ENCODE results near the gene TLE1. TPM values are rescaled to one million over a fixed set of nuclear protein-coding genes. Genes with fewer than 3 reads are reported as not detected.
A peak's percentile ranks its signal among the peaks of the same experiment; 100 is the strongest.

The TLE1 gene
- total and polyA plus RNA-seq, 4 donors = 57.0 to 69.9 (median 64.3) TPM

DNA sequence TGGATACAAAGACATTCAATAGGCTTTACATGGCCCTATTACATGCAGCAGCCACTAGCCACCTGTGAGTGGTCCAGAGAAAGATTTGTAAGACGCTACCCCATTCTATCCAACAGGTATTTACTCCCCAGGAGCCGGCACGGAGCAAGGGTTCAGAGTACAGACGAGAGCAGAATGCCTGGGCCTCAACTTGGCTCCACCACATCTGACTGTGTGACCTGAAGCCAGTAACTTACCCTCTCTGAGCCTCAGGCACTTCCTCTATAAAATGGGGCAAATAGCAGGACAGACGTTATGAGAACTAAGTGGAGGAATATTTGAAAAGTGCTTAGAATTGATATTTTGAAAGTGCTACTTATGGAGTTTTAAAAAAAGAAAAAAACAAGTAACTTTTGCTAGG lies 100.0 kb downstream of the TLE1 start:
- 85% methylated on average over 5 of the region's 5 CpGs for WGBS (ENCODE audit: insufficient coverage)
- H3K36me3 ChIP-seq (ENCODE audit: control insufficient read depth, insufficient read depth, low read length) = peaks cover 28% of the 10 kb centered on the region
- DNase-seq (ENCODE audit: low read depth in 4 of 6, low spot score in 6 of 6) = no peak
- H3K27me3 ChIP-seq (ENCODE audit: control insufficient read depth, insufficient read depth, low read length) = no peaks in the 10 kb centered on the region
- no peak overlapping the region for H3K27ac ChIP-seq (ENCODE audit: low read depth, low read length)
- H3K9me3 ChIP-seq (ENCODE audit: control insufficient read depth, insufficient read depth, low read length) = no peaks in the 10 kb centered on the region
- H3K4me3 ChIP-seq (ENCODE audit: low read depth, low read length) = no peak overlapping the region
- H3K4me1 ChIP-seq (ENCODE audit: control insufficient read depth, insufficient read depth, low read length) = peaks cover 21% of the 10 kb centered on the region

DNA sequence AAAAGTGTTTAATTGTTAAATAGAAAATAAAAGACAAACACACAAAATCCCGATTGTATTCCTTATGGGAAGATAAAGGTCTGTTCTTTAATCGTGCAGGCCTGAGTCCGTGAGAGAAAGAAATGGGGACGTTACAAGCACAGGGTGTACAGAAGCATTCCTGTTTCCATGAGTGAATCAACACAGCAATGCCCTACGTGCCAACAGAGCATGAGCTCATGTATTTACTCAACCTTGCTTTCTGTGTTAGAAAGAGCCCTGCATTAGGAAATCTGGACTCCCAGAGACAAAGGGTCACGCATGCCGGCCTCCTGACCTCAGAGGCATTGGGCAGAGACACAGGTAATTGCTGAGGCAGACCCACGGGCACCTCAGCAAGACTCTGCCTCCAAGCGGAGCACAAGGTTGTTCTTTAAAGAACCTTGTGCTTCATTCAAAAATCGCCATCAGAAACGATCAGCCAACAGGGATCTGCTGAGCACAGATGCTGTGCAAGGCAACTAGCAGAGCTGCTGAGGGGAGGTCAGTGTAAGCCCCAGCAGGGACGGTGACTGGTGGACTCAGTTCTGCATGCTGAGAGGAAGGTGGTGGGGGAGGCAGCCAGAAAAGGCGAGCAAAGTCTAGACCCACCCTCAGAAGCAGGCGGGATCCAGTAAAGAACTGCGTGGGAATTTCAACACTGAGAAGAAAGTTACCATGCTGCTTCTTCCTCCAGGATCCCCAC lies 101.0 kb downstream of the TLE1 start:
- Histone ChIP-seq H3K4me1 (ENCODE audit: control insufficient read depth, insufficient read depth, low read length) (peaks cover 21% of the 10 kb centered on the region), H3K27me3 (ENCODE audit: control insufficient read depth, insufficient read depth, low read length) (no peaks in the 10 kb centered on the region), H3K36me3 (ENCODE audit: control insufficient read depth, insufficient read depth, low read length) (peaks cover 32% of the 10 kb centered on the region), H3K27ac (ENCODE audit: low read depth, low read length) (peak overlapping the region; percentile 9), H3K9me3 (ENCODE audit: control insufficient read depth, insufficient read depth, low read length) (no peaks in the 10 kb centered on the region), H3K4me3 (ENCODE audit: low read depth, low read length) (no peak overlapping the region)
- 58% methylated on average over 9 of the region's 15 CpGs for WGBS (ENCODE audit: insufficient coverage)
- DNase-seq (ENCODE audit: low read depth in 4 of 6, low spot score in 6 of 6) = peak in 1 of 6 donors; percentile 51

DNA sequence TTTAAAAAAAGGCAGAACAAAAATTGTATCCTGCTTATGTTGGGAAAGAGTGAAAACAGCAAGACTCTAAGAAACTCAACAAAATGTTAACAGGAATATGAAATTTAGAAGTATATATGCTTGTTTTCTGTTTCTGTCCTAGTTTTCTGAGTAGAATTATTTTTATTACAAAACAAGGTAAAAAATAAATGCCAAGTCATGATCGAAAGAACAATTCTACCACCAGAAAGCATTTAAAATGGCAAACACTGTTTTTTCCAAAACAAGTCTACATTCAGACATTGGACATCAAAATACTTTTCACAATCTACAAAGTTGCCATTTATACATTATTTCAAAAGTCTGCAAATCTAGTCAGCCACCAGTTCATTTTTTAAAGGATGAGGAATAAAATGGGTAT lies 102.6 kb downstream of the TLE1 start:
- H3K27ac ChIP-seq (ENCODE audit: low read depth, low read length) = no peak overlapping the region
- peaks cover 12% of the 10 kb centered on the region for H3K4me1 ChIP-seq (ENCODE audit: control insufficient read depth, insufficient read depth, low read length)
- WGBS (ENCODE audit: insufficient coverage) = no CpG with 5 or more reads among the region's 1 CpG
- no peak overlapping the region for H3K4me3 ChIP-seq (ENCODE audit: low read depth, low read length)
- no peaks in the 10 kb centered on the region for H3K27me3 ChIP-seq (ENCODE audit: control insufficient read depth, insufficient read depth, low read length)
- peaks cover 23% of the 10 kb centered on the region for H3K36me3 ChIP-seq (ENCODE audit: control insufficient read depth, insufficient read depth, low read length)
- no peak for DNase-seq (ENCODE audit: low read depth in 4 of 6, low spot score in 6 of 6)
- H3K9me3 ChIP-seq (ENCODE audit: control insufficient read depth, insufficient read depth, low read length) = no peaks in the 10 kb centered on the region

DNA sequence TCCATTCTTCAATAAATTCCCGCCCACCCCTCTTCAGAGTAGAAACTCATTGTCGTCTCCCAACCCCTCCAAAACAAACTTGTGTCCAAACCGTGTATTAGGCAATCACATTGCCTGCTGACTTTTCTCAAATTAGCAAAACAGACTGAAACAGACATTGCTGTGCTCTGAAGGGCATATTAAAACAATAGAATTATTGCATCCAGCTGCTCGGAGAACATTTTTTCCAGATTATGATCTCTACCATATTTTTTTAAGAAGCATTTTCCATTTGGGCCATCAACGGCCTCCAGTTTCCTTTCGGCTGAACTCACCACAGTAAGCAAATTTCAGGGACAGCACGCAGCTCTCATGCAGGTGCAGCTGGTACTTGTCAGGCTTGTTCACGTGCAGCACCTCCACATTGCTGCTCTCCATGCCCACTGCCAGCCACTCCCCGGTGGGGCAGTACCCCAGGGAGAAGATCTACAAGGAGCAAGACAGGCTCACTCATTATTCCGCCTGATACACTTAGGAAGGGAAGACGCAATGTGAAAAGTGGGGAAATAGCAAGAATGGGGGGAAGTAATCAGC lies 104.1 kb downstream of the TLE1 start:
- no peak overlapping the region for H3K27ac ChIP-seq (ENCODE audit: low read depth, low read length)
- WGBS (ENCODE audit: insufficient coverage) = 89% methylated on average over 9 of the region's 11 CpGs

DNA sequence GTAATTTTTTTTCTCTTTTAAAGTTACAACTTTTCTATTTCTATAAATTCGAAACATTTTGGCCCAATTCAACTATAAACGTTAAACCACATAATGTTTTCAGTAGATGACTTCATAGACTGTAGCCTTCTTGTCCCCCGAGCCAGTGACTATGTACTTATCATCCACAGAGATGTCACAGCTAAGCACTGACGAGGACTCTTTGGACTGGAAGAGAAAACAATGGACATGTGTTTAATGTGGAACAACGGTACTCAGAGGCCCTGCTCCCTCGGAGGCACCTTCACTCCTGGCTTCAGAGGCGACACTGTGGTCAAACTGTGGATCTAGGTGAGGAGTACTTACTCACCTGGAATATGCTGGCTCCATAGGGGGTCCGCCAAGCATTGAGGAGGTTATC lies 105.2 kb downstream of the TLE1 start:
- no peak overlapping the region for H3K4me3 ChIP-seq (ENCODE audit: low read depth, low read length)
- H3K9me3 ChIP-seq (ENCODE audit: control insufficient read depth, insufficient read depth, low read length) = no peaks in the 10 kb centered on the region
- DNase-seq (ENCODE audit: low read depth in 4 of 6, low spot score in 6 of 6) = no peak
- peaks cover 5% of the 10 kb centered on the region for H3K4me1 ChIP-seq (ENCODE audit: control insufficient read depth, insufficient read depth, low read length)
- no peaks in the 10 kb centered on the region for H3K27me3 ChIP-seq (ENCODE audit: control insufficient read depth, insufficient read depth, low read length)
- 85% methylated on average over 2 of the region's 8 CpGs for WGBS (ENCODE audit: insufficient coverage)
- H3K36me3 ChIP-seq (ENCODE audit: control insufficient read depth, insufficient read depth, low read length) = peaks cover 11% of the 10 kb centered on the region
- no peak overlapping the region for H3K27ac ChIP-seq (ENCODE audit: low read depth, low read length)

More for the DNA sequence above, 104.1 kb downstream of the TLE1 start:
- peaks cover 8% of the 10 kb centered on the region for H3K4me1 ChIP-seq (ENCODE audit: control insufficient read depth, insufficient read depth, low read length)
- no peak overlapping the region for H3K4me3 ChIP-seq (ENCODE audit: low read depth, low read length)
- H3K36me3 ChIP-seq (ENCODE audit: control insufficient read depth, insufficient read depth, low read length) = peaks cover 16% of the 10 kb centered on the region
- DNase-seq (ENCODE audit: low read depth in 4 of 6, low spot score in 6 of 6) = no peak
- no peaks in the 10 kb centered on the region for H3K9me3 ChIP-seq (ENCODE audit: control insufficient read depth, insufficient read depth, low read length)
- no peaks in the 10 kb centered on the region for H3K27me3 ChIP-seq (ENCODE audit: control insufficient read depth, insufficient read depth, low read length)

DNA sequence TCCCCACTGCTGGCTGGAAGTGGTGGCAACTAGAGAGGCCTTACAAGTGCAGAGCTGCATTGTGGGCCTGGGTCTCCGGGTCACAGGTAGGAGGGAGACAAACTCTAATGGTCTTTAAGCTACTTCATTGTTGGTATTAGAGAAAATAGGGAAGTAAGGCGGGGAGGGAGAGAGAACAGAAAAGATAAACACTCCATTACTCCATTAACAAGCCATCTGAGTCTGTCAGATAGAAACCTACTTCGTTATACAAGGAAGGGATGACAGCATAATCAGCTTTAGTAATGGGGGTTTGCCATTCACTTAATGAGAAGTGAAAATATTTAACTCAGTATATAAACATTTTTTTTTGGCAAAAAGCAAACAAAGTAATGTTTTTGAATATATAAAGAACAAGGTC lies 107.4 kb downstream of the TLE1 start:
- DNase-seq (ENCODE audit: low read depth in 4 of 6, low spot score in 6 of 6) = no peak
- peaks cover 6% of the 10 kb centered on the region for H3K36me3 ChIP-seq (ENCODE audit: control insufficient read depth, insufficient read depth, low read length)
- H3K4me1 ChIP-seq (ENCODE audit: control insufficient read depth, insufficient read depth, low read length) = no peaks in the 10 kb centered on the region
- no CpG with 5 or more reads among the region's 3 CpGs for WGBS (ENCODE audit: insufficient coverage)
- no peak overlapping the region for H3K27ac ChIP-seq (ENCODE audit: low read depth, low read length)
- H3K4me3 ChIP-seq (ENCODE audit: low read depth, low read length) = no peak overlapping the region
- H3K27me3 ChIP-seq (ENCODE audit: control insufficient read depth, insufficient read depth, low read length) = no peaks in the 10 kb centered on the region
- no peaks in the 10 kb centered on the region for H3K9me3 ChIP-seq (ENCODE audit: control insufficient read depth, insufficient read depth, low read length)

DNA sequence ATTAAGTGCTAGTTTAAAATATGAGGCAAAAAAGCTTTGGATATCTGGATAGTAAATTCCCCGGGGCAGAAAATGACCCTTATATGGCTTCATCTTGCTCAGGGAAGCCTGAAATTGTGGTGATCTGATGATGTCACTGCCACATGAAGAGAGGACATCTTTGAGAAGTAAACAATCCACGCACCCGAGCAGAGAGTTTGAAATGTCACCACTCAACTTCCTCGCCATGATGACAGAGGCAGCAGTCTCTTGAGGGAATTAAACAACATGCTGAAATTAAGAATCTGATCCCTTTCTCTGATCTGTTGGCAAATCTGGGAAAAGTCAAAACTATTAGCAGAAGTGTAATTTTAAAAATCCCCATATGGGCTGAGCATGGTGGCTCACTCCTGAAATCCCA lies 110.0 kb downstream of the TLE1 start:
- H3K36me3 ChIP-seq (ENCODE audit: control insufficient read depth, insufficient read depth, low read length) = peaks cover 3% of the 10 kb centered on the region
- H3K4me3 ChIP-seq (ENCODE audit: low read depth, low read length) = no peak overlapping the region
- WGBS (ENCODE audit: insufficient coverage) = 78% methylated on average over 4 of the region's 4 CpGs
- H3K9me3 ChIP-seq (ENCODE audit: control insufficient read depth, insufficient read depth, low read length) = no peaks in the 10 kb centered on the region
- no peak overlapping the region for H3K27ac ChIP-seq (ENCODE audit: low read depth, low read length)
- no peaks in the 10 kb centered on the region for H3K27me3 ChIP-seq (ENCODE audit: control insufficient read depth, insufficient read depth, low read length)
- peaks cover 3% of the 10 kb centered on the region for H3K4me1 ChIP-seq (ENCODE audit: control insufficient read depth, insufficient read depth, low read length)
- no peak for DNase-seq (ENCODE audit: low read depth in 4 of 6, low spot score in 6 of 6)

DNA sequence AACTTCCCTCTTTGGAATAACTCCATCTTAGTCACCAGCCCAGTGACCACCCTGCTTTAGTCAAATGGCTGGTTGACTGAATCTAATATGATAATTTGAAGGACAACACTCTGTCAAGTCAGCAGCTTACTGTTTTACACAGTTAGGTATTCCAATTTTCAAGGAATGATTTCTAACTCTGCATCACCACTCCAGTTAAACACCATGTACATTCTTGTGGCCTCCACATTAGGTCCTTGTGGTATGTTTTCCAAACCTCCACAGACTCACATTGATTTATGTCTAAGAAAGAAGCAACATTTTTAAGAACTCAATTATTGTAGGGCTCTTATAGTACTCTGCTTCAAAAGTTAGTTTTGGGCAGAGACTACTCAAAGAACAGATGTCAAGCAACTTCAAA lies 110.7 kb downstream of the TLE1 start:
- Histone ChIP-seq H3K4me3 (ENCODE audit: low read depth, low read length) (no peak overlapping the region), H3K36me3 (ENCODE audit: control insufficient read depth, insufficient read depth, low read length) (no peaks in the 10 kb centered on the region), H3K27ac (ENCODE audit: low read depth, low read length) (no peak overlapping the region), H3K9me3 (ENCODE audit: control insufficient read depth, insufficient read depth, low read length) (no peaks in the 10 kb centered on the region), H3K4me1 (ENCODE audit: control insufficient read depth, insufficient read depth, low read length) (peaks cover 8% of the 10 kb centered on the region), H3K27me3 (ENCODE audit: control insufficient read depth, insufficient read depth, low read length) (no peaks in the 10 kb centered on the region)
- no peak for DNase-seq (ENCODE audit: low read depth in 4 of 6, low spot score in 6 of 6)

DNA sequence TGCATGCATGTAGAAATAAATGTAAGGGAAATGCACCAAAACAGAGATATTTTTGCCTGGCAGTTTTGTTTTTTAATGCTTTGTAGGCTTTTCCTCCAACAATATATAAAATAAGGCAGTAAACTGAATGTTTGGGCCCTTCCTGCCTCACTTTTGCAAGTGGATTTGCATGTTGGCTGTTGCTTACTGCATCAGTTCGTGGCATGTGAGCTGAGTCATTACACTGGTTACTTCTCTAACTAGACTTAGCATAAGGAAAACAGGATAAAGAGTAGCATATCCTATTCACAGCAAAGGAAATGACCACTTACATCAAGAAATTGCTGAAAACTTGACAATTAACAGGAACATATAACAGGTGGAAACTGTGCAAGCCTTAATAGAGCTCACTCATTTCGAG lies 113.4 kb downstream of the TLE1 start:
- Histone ChIP-seq H3K27me3 (ENCODE audit: control insufficient read depth, insufficient read depth, low read length) (no peaks in the 10 kb centered on the region), H3K36me3 (ENCODE audit: control insufficient read depth, insufficient read depth, low read length) (no peaks in the 10 kb centered on the region), H3K4me1 (ENCODE audit: control insufficient read depth, insufficient read depth, low read length) (peaks cover 11% of the 10 kb centered on the region), H3K27ac (ENCODE audit: low read depth, low read length) (no peak overlapping the region), H3K4me3 (ENCODE audit: low read depth, low read length) (no peak overlapping the region), H3K9me3 (ENCODE audit: control insufficient read depth, insufficient read depth, low read length) (no peaks in the 10 kb centered on the region)
- WGBS (ENCODE audit: insufficient coverage) = no CpG with 5 or more reads among the region's 2 CpGs
- no peak for DNase-seq (ENCODE audit: low read depth in 4 of 6, low spot score in 6 of 6)

DNA sequence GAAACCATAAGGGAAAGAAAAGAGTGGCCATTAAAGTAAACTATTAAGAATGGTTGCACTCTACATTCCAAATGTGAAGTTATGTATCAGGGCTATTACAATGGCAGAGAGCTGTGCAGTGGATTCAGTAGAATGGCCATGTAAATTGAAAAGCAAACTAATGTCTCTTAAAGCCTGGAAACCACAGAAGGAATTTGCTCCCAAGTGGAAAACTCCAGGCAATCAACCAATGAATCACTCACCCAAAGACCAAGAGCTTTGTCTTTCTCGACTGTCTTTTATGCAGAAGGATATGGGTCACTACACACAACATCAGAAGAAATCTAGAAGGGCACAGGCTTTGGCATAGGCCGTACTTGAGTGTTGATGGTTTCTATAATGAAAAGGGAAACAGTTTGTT lies 114.9 kb downstream of the TLE1 start:
- no peak overlapping the region for H3K4me3 ChIP-seq (ENCODE audit: low read depth, low read length)
- peaks cover 11% of the 10 kb centered on the region for H3K4me1 ChIP-seq (ENCODE audit: control insufficient read depth, insufficient read depth, low read length)
- H3K9me3 ChIP-seq (ENCODE audit: control insufficient read depth, insufficient read depth, low read length) = no peaks in the 10 kb centered on the region
- peak in 3 of 6 donors; percentile 40 to 75 (median 75) for DNase-seq (ENCODE audit: low read depth in 4 of 6, low spot score in 6 of 6)
- H3K27me3 ChIP-seq (ENCODE audit: control insufficient read depth, insufficient read depth, low read length) = no peaks in the 10 kb centered on the region
- no peak overlapping the region for H3K27ac ChIP-seq (ENCODE audit: low read depth, low read length)
- WGBS (ENCODE audit: insufficient coverage) = no CpG with 5 or more reads among the region's 2 CpGs
- H3K36me3 ChIP-seq (ENCODE audit: control insufficient read depth, insufficient read depth, low read length) = no peaks in the 10 kb centered on the region

All from spinal cord (tissue), 10 donors.